Hippocampal formation (tissue), 2 donors: ENCODE results near the gene GNPAT.

Experiments
- DNase-seq, 2 donors: peaks; one replicate each; lab custom pipeline; 2025; lab: John Stamatoyannopoulos, UW

The GNPAT gene

GRCh38 chr1:231317306-231318014 is 76.4 kb downstream of the GNPAT start:
- DNase-seq = no peak

- DNase-seq = no peak
Measured at GRCh38 chr1:231318015-231318355, 77.0 kb downstream of the GNPAT start.

- no peak for DNase-seq
Measured at GRCh38 chr1:231318568-231318967, 77.6 kb downstream of the GNPAT start.

- DNase-seq = no peak
Measured at GRCh38 chr1:231319080-231319479, 78.1 kb downstream of the GNPAT start.

GRCh38 chr1:231322880-231323530 is 82.0 kb downstream of the GNPAT start:
- no peak for DNase-seq

GRCh38 chr1:231324660-231325059 is 83.6 kb downstream of the GNPAT start:
- no peak for DNase-seq

- DNase-seq = no peak
Measured at GRCh38 chr1:231326248-231326647, 85.2 kb downstream of the GNPAT start.
